A549 (cell line): ENCODE results near the gene RAB13. TPM values are rescaled to one million over a fixed set of nuclear protein-coding genes. Genes with fewer than 3 reads are reported as not detected.
"Not testable (repeated sequence)": the region's sequence is repeated elsewhere in the genome, so short reads cannot be mapped to it uniquely, and the experiment has no call there.

Experiments used
- ATAC-seq, 2 experiments: fragments of 200-7000 bp in 1 of 2; fragments of >200 bp in 1 of 2; cut with Nextera tagmentation in 1 of 2; cut with Tn5 transposase in 1 of 2; 3 replicates each; pipeline versions ENCODE4 v1.8.0 to v1.9.1; 2018 to 2020; ENCODE audit warnings: mild to moderate bottlenecking in 1 of 2, moderate library complexity in 1 of 2
- CTCF ChIA-PET: fragments of 300-600 bp; sonication (Branson Sonifier 250); formaldehyde crosslinking; extraction: SDS; loops from one replicate; lab custom pipeline; 2021; ENCODE audit warnings: antibody characterized with exemption, inconsistent platforms; lab: Yijun Ruan, JAX
- POLR2A ChIA-PET: fragments of 350-600 bp; formaldehyde crosslinking; extraction: SDS; loops from one replicate; lab custom pipeline; 2021; ENCODE audit warnings: antibody characterized with exemption, inconsistent platforms; lab: Yijun Ruan, JAX
- DNase-seq, 2 experiments: peaks; one replicate each; pipeline versions ENCODE4 v3.0.0 to v3.0.0-alpha.2; 2011 to 2016; ENCODE audit warnings: low read depth in 1 of 2, low spot score in 1 of 2
- FAIRE-seq: peaks from 2 replicates; lab custom pipeline; 2011; peaks lifted over from hg19 to GRCh38; lab: Jason Lieb, UNC
- H3K27ac ChIP-seq, 2 experiments: fragments of >200 bp; sonication (Bioruptor Twin); formaldehyde crosslinking; 3 replicates each; pipeline ENCODE4 v1.5.1; 2016 to 2017
- H3K4me1 ChIP-seq: fragments of >200 bp; sonication (Bioruptor Twin); formaldehyde crosslinking; 3 replicates; pipeline ENCODE4 v1.6.1; 2016
- H3K4me2 ChIP-seq: fragments of >200 bp; sonication (Bioruptor Twin); formaldehyde crosslinking; 3 replicates; pipeline ENCODE4 v1.6.1; 2016
- H3K4me3 ChIP-seq: fragments of >200 bp; sonication (Bioruptor Twin); formaldehyde crosslinking; 3 replicates; pipeline ENCODE4 v1.5.1; 2016
- H3K9me3 ChIP-seq: fragments of >200 bp; sonication (Bioruptor Twin); formaldehyde crosslinking; 3 replicates; pipeline ENCODE4 v1.6.1; 2016
- CHD2 ChIP-seq: fragments of 150-350 bp; IDR thresholded peaks from 2 replicates; pipeline ENCODE4 v1.6.1; 2014; ENCODE audit warnings: low read length; ENCODE audit not compliant: partially characterized antibody
- EHMT2 ChIP-seq: fragments of 200-600 bp; sonication (generic); IDR thresholded peaks from 2 replicates; pipeline ENCODE4 v1.6.1; 2016; ENCODE audit warnings: antibody characterized with exemption, low read depth, mild to moderate bottlenecking, moderate library complexity
- EP300 ChIP-seq, 2 experiments: fragments of >200 bp; sonication (Bioruptor Twin); formaldehyde crosslinking; IDR thresholded peaks; 2 replicates in 1 of 2; 3 replicates in 1 of 2; pipeline ENCODE4 v1.6.1; 2016 to 2017
- GATA3 ChIP-seq: IDR thresholded peaks from 2 replicates; pipeline ENCODE4 v1.6.1; 2012; ENCODE audit warnings: borderline replicate concordance
- HOXB13 ChIP-seq: fragments of 250-450 bp; sonication (Bioruptor Pico); IDR thresholded peaks from 2 replicates; pipeline ENCODE4 v1.5.0; 2020; ENCODE audit warnings: low read depth, mild to moderate bottlenecking, moderate library complexity
- JUN ChIP-seq, 2 experiments: fragments of >200 bp; sonication (Bioruptor Twin); formaldehyde crosslinking; IDR thresholded peaks; 2 replicates in 1 of 2; 3 replicates in 1 of 2; pipeline ENCODE4 v1.6.1; 2016 to 2017
- KDM5A ChIP-seq: fragments of 200-600 bp; sonication (generic); IDR thresholded peaks from 2 replicates; pipeline ENCODE4 v1.6.1; 2016; ENCODE audit warnings: antibody characterized with exemption, mild to moderate bottlenecking
- MAFK ChIP-seq: fragments of 450-650 bp; IDR thresholded peaks from 2 replicates; pipeline ENCODE4 v1.6.1; 2014; ENCODE audit not compliant: partially characterized antibody
- MAZ ChIP-seq: fragments of 150-350 bp; IDR thresholded peaks from 2 replicates; pipeline ENCODE4 v1.6.1; 2014; ENCODE audit warnings: antibody characterized with exemption, low read depth, low read length, borderline replicate concordance
- POLR2AphosphoS2 ChIP-seq: conservative IDR thresholded peaks from 2 replicates; pipeline ENCODE4 v1.6.1; 2012; ENCODE audit warnings: low read length, improper control_type of control experiment, inconsistent platforms
- RCOR1 ChIP-seq: fragments of 150-350 bp; IDR thresholded peaks from 2 replicates; pipeline ENCODE4 v1.6.1; 2014; ENCODE audit warnings: antibody characterized with exemption, low read length, low read depth
- RNF2 ChIP-seq: fragments of 200-600 bp; sonication (generic); IDR thresholded peaks from 2 replicates; pipeline ENCODE4 v1.6.1; 2016; ENCODE audit warnings: low read depth, mild to moderate bottlenecking, antibody characterized with exemption, moderate library complexity, borderline replicate concordance
- ZSCAN20 ChIP-seq: fragments of 250-450 bp; sonication (Bioruptor Pico); IDR thresholded peaks from 2 replicates; pipeline ENCODE4 v1.8.0; 2022; ENCODE audit warnings: mild to moderate bottlenecking, moderate library complexity
- WGBS: methylation state at CpG from one replicate; pipeline ENCODE4 v1.1.6; 2017; ENCODE audit errors: missing lambda C conversion rate; 5-methylcytosine and 5-hydroxymethylcytosine counted together
- polyA plus RNA-seq, 4 experiments: library from polyadenylated mRNA; depleted of rRNA in 3 of 4; stranded (reverse); fragments of >200 nt; fragmentation: RNase III in 1 of 4; extraction: RNeasy Plus Mini Kit Qiagen cat#74134 plus additional on column Dnase treatment in 1 of 4; gene quantifications; 2 replicates in 3 of 4; 3 replicates in 1 of 4; pipeline ENCODE4 v1.2.3, GENCODE V29; 2011 to 2017
- TF ChIP-seq, protein P1 (sequence below): fragments of 450-650 bp; IDR thresholded peaks from 2 replicates; pipeline ENCODE4 v1.6.1; 2014; ENCODE audit warnings: antibody characterized with exemption
- TF ChIP-seq, protein P2 (sequence below): fragments of 250-450 bp; sonication (Bioruptor Pico); IDR thresholded peaks from 2 replicates; pipeline ENCODE4 v1.5.0; 2020; ENCODE audit warnings: low read depth, mild to moderate bottlenecking, moderate library complexity
- TF ChIP-seq, protein P3 (sequence below): IDR thresholded peaks from 2 replicates; pipeline ENCODE4 v1.6.1; 2012

Gene RAB13
- polyA plus RNA-seq, 2 of the 4 experiments (the other 2 are of a cell fraction), result 90.9 to 160 TPM

DNA sequence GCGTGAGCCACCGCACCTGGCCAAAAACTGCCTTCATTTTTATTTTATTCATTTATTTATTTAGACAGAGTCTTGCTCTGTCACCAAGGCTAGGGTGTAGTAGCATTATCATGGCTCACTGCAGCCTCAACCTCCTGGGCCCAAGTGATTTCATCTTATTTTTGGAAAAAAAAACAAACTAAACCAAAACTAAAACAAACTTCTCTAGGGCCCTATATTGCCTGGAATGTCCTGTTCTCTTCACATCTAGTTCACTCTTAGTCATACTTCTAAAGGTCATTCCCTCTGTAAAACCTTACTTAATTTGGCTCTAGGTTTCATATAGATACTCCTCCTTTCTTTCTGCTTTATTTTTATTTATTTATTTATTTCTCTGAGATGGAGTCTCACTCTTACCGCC lies 20.0 kb upstream of the RAB13 start (continued):
- TF ChIP-seq GATA3, result no peak
- no peak for TF ChIP-seq MAZ
- no peak for TF ChIP-seq KDM5A
- no peak for TF ChIP-seq RCOR1
- TF ChIP-seq ZSCAN20 (CRISPR knock-in tag), result no peak

DNA sequence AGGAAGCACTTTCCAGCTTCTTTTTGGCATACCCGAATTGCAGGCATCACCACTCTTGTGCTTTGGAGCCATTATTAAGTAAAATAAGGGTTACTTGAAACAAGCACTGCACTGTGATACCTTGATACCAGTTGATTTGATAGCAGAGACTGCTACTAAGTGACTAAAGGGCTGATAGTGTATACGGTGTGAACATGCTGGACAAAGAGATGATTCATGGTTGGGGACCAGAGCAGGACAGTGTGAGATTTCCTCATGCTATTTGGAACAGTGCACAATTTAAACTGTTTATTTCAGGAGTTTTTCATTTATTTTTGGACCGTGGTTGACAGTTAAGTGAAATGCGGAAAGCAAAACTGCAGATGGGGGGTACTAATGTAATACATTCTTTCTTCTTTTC lies 14.3 kb upstream of the RAB13 start:
- CTCF ChIA-PET, result interaction anchor here (5.6 kb wide), 1 partner anchor 13 kb away, joined by 27 read pairs; the partner anchor contains the start of gene RAB13
- H3K9me3 ChIP-seq, result no peaks in the 10 kb centered on the region
- DNase-seq (no peak), ATAC-seq (0 out of 6 replicates have a peak, but pooled peaks of 1 of the 2 experiments have one; percentile 25), FAIRE-seq (no peak)
- TF ChIP-seq, protein P1, sequence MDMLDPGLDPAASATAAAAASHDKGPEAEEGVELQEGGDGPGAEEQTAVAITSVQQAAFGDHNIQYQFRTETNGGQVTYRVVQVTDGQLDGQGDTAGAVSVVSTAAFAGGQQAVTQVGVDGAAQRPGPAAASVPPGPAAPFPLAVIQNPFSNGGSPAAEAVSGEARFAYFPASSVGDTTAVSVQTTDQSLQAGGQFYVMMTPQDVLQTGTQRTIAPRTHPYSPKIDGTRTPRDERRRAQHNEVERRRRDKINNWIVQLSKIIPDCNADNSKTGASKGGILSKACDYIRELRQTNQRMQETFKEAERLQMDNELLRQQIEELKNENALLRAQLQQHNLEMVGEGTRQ, result no peak
- H3K27ac ChIP-seq, result no peak overlapping the region
- no peak overlapping the region for H3K4me3 ChIP-seq
- 72% methylated on average over 4 of the region's 4 CpGs for WGBS
- no peak overlapping the region for H3K4me2 ChIP-seq
- POLR2A ChIA-PET, result interaction anchor here (2.2 kb wide), 1 partner anchor 10 kb away, joined by 17 read pairs; the partner anchor contains the start of gene RPS27
- H3K4me1 ChIP-seq, result no peaks in the 10 kb centered on the region

DNA sequence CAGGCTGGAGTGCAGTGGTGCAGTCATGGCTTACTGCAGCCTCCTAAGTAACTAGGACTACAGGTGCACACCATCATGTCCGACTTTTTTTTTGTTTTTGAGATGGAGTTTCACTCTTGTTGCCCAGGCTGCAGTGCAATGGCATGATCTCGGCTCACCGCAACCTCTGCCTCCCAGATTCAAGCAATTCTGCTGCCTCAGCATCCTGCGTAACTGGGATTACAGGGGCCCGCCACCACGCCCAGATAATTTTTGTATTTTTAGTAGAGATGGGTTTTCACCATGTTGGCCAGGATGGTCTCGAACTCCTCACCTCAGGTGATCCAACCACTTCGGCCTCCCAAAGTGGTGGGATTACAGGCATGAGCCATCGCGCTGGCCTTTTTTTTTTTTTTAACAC lies 10.7 kb upstream of the RAB13 start:
- FAIRE-seq, H3K4me3 ChIP-seq, H3K9me3 ChIP-seq, H3K27ac ChIP-seq, DNase-seq, H3K4me2 ChIP-seq, POLR2A ChIA-PET, CTCF ChIA-PET: not testable (repeated sequence)
- ATAC-seq, result peak in 1 of 2 experiments; percentile 47; a peak in 4 of 6 replicates
- WGBS, result 87% methylated on average over 10 of the region's 10 CpGs
- TF ChIP-seq MAFK, result peak; percentile 87
- H3K4me1 ChIP-seq, result peaks cover 12% of the 10 kb centered on the region; the same call in 2 of the 3 replicates

DNA sequence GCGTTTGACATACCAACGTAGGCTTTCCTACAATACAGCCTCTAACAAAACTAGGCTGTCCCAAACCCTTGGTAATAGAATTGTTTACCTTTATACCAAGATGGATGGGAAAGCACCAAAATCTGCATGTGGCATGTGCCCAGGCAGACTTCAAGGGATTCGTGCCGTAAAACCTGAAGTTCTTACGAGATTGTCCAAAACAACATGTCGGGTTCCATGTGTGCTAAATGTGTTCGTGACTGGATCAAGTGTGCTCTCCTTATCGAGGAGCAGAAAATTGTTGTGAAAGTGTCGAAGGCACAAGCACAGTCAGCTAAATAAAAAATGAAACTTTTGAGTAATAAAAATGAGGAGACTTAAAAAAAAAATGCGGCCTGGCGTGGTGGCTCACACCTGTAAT lies 9.5 kb upstream of the RAB13 start:
- ChIA-PET POLR2A (no interaction called here), CTCF (interaction anchor here (1.3 kb wide), 1 partner anchor 362 kb away, joined by 3 read pairs; no protein-coding TSS in a partner anchor)
- ATAC-seq (no peak), DNase-seq (no peak), FAIRE-seq (no peak)
- Histone ChIP-seq H3K4me2 (no peak overlapping the region), H3K4me3 (no peak overlapping the region), H3K27ac (no peak overlapping the region), H3K9me3 (no peaks in the 10 kb centered on the region), H3K4me1 (peaks cover 14% of the 10 kb centered on the region; the same call in 2 of the 3 replicates)
- TF ChIP-seq EP300 (IDR thresholded peaks at IDR 0.05), result no peak
- no peak for TF ChIP-seq KDM5A
- TF ChIP-seq JUN (IDR thresholded peaks at IDR 0.05), result peak in 1 of 2 experiments; percentile 34; a peak in 1 of 5 replicates
- TF ChIP-seq MAZ, result no peak
- no peak for TF ChIP-seq RNF2
- TF ChIP-seq POLR2AphosphoS2, result no peak
- WGBS, result 95% methylated on average over 11 of the region's 11 CpGs

DNA sequence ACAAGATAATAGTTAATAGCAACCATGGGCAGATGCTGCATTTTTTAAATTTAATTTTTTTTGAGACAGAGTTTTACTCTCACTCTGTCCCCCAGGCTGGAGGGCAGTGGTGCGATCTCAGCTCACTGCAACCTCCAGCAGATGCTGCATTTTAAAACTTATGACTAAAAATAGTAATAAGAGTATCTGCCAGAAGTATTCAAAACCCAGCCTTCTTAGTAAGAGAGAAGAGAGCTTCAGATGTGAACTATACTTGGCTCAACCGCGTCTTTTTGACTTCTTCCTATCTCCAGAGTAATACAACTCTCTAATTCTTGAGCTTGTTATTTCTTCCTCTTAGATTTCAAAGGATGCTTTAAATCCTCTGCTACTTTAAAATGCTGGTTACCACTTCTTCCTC lies 9.1 kb upstream of the RAB13 start:
- H3K4me1 ChIP-seq, result peaks cover 14% of the 10 kb centered on the region; the same call in 2 of the 3 replicates
- CTCF ChIA-PET, result interaction anchor here (1.3 kb wide), 1 partner anchor 362 kb away, joined by 3 read pairs; no protein-coding TSS in a partner anchor
- ATAC-seq, result no peak
- DNase-seq, result no peak
- TF ChIP-seq EHMT2, result no peak
- TF ChIP-seq, protein P2, sequence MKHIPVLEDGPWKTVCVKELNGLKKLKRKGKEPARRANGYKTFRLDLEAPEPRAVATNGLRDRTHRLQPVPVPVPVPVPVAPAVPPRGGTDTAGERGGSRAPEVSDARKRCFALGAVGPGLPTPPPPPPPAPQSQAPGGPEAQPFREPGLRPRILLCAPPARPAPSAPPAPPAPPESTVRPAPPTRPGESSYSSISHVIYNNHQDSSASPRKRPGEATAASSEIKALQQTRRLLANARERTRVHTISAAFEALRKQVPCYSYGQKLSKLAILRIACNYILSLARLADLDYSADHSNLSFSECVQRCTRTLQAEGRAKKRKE (CRISPR knock-in tag), result no peak
- TF ChIP-seq HOXB13, result no peak
- TF ChIP-seq, protein P3, sequence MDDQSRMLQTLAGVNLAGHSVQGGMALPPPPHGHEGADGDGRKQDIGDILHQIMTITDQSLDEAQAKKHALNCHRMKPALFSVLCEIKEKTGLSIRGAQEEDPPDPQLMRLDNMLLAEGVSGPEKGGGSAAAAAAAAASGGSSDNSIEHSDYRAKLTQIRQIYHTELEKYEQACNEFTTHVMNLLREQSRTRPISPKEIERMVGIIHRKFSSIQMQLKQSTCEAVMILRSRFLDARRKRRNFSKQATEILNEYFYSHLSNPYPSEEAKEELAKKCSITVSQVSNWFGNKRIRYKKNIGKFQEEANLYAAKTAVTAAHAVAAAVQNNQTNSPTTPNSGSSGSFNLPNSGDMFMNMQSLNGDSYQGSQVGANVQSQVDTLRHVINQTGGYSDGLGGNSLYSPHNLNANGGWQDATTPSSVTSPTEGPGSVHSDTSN, result no peak
- TF ChIP-seq CHD2, result no peak
- no peak overlapping the region for H3K27ac ChIP-seq
- H3K9me3 ChIP-seq, result no peaks in the 10 kb centered on the region
- H3K4me2 ChIP-seq, result no peak overlapping the region
- H3K4me3 ChIP-seq, result no peak overlapping the region
- POLR2A ChIA-PET, result no interaction called here
- no peak for FAIRE-seq
- WGBS, result 91% methylated on average over 3 of the region's 3 CpGs
